NCI-H146 treated with DMSO at 0.1 percent for 48 hours (cell line): ENCODE results near the gene GEMIN4.
A peak's percentile ranks its signal among the peaks of the same experiment; 100 is the strongest.
"Not testable (repeated sequence)": the region's sequence is repeated elsewhere in the genome, so short reads cannot be mapped to it uniquely, and the experiment has no call there.

Experiments
- DNase-seq: peaks from one replicate; lab custom pipeline; 2025; ENCODE audit not compliant: unreplicated experiment; lab: John Stamatoyannopoulos, UW

Gene GEMIN4

DNA sequence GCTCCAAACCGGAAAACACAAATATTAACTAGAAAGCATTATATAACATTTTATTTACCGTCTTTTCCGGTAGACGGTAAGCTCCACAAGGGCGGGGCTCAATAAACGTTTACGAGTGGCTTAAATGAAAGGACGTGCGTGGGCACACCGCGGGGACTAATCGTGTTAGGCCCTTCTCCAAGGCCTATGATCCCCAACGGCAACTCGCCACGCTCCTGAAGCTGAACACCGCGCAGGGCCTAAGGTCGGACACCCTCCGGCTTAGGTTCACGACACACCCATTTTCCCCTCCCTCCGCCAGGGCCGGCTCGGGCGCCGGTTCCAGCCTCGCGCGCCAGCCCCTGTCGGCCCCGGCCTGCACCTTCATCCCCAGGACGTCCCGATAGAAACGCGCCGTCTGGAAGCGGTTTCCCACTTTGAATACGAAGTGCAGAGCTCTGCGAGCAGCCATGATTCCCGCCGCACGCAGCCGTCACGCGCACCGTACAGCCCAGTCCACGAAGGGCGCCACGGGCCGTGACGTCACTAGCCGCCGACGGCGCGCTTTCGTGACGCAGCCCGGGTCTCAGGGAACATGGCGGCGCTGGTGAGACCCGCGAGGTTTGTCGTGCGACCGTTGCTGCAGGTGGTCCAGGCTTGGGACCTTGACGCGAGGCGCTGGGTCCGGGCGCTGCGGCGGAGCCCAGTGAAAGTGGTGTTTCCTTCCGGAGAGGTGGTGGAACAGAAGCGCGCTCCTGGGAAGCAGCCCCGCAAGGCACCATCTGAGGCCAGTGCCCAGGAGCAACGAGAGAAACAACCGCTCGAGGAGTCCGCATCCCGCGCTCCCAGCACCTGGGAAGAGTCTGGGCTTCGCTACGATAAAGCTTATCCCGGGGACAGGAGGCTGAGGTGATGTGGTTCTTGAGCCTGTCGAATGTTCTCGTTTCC, 30.0 kb upstream of the GEMIN4 start, which contains the start of the genes GLOD4 and MRM3:
TSS of gene GLOD4 (minus strand) at position 476 of the 927 bp plus-strand sequence. CDS start at position 451, 25 bp downstream.
TSS of gene MRM3 (plus strand) at position 549 of the 927 bp plus-strand sequence. CDS start at position 575, 26 bp downstream.
- DNase-seq: peak; percentile 54

- DNase-seq: no peak
Observed at GRCh38 chr17:778096-778495, 26.0 kb upstream of the GEMIN4 start.

DNA sequence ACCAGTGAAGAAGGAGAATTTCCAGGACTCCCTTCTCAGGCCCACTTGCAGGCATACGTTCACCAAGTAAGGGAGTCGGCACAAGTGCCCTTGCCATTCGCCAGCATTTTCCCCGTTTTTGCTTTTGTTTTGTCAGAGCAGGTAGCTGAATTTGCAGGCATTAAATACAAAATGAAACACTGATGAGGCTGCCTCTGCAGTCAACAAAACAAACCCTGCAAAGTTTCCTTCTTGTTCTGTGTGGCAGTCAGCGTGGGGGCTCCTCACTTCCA, 22.2 kb upstream of the GEMIN4 start:
- no peak for DNase-seq

DNA sequence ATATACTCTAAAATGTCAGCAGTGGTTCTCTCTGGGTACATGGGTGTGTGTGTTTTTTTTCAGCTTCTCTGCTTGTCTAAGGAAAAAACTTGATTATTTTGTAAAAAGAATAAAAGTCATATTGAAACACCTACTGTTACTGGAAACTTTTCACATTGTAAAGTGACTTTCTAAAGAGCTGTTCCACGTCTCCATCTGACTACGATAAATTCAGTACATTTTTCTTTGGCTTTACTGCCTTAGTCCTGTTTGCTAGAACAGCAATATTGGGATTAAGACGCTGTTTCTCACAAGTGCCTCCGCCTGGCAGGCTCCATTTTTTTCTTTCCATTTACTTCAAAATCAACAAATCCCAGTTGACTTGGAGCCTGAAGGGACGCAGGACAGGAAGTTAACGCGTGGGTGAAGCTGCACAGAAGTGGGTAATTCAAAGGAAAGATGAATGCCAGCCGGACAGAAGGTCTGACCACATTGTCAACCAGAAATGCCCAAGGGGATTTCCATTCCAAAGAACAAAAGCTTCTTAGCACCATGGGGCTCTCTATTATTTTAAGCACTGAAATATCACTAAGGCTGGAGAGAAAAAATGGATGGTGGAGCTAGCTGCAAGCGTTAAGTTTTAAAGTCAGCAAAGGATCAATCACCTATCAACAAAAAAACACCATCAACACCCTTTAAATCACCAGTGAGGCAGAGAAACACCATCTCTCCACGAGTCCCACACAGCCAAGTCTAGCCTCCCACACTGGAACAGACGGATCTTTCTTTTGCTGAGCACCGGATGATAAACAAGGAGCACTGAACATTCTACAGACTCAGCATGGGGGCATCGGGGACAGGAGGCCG, 21.6 kb upstream of the GEMIN4 start:
- DNase-seq: peak; percentile 47

- DNase-seq: no peak
Observed at GRCh38 chr17:773016-773415, 21.0 kb upstream of the GEMIN4 start.

- no peak for DNase-seq
Observed at GRCh38 chr17:767076-767475, 15.0 kb upstream of the GEMIN4 start.

DNA sequence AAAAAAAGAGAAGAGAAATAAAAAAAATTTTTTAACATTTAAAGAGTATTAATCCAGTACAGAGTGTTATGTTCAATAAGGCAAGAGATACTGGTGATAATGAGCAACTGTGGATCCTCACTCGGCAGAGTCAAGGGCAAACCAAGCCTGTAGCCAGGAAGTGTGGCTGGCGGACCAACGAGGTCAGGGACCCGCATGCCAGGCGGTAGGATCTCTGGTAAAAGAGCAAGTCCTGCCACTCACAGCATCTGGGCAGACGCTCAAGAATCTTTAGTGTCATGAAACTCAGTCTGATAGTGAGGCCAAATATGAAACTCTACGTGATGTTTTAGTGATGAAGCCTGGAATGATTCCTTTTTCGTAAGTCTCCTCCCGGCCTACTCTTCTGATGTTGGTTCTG, 8.3 kb upstream of the GEMIN4 start:
- DNase-seq: no peak

DNA sequence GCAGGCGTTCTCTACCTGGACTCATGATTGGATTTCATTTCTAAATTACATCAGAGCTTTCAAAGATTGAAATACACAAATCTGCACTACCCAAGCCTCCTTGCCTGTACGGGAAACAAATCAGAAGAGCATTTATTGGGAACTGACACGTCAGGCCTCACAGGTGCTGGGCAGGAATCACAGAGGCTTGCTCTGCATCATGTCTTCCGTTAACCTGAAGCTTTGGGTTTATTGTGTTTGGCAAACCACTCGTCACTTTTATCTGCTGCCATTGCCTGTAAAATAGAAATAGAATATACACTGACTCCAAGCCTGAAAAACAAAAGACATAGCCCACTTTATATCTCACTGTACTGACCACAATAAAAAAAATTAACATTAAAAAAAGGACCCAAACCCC, 7.9 kb upstream of the GEMIN4 start:
- no peak for DNase-seq

GRCh38 chr17:756010-756567, 4.0 kb upstream of the GEMIN4 start:
- DNase-seq: not testable (repeated sequence)

DNA sequence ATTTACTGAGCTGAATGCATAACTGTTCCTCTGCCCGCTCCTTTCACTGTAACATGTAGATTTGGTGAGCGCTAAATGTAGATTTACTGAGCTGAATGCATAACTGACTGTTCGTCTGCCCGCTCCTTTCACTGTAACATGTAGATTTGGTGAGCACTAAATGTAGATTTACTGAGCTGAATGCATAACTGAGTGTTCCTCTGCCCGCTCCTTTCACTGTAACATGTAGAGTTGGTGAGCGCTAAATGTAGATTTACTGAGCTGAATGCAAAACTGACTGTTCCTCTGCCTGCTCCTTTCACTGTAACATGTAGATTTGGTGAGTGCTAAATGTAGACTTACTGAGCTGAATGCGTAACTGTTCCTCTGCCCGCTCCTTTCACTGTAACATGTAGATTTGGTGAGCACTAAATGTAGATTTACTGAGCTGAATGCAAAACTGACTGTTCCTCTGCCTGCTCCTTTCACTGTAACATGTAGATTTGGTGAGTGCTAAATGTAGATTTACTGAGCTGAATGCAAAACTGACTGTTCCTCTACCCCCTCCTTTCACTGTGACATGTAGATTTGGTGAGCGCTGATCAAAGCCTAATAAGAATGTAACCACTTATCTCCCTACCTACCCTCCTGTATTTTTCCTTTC, 3.4 kb upstream of the GEMIN4 start:
- not testable (repeated sequence) for DNase-seq

- no peak for DNase-seq
Observed at GRCh38 chr17:753418-753817, 1.4 kb upstream of the GEMIN4 start.

DNA sequence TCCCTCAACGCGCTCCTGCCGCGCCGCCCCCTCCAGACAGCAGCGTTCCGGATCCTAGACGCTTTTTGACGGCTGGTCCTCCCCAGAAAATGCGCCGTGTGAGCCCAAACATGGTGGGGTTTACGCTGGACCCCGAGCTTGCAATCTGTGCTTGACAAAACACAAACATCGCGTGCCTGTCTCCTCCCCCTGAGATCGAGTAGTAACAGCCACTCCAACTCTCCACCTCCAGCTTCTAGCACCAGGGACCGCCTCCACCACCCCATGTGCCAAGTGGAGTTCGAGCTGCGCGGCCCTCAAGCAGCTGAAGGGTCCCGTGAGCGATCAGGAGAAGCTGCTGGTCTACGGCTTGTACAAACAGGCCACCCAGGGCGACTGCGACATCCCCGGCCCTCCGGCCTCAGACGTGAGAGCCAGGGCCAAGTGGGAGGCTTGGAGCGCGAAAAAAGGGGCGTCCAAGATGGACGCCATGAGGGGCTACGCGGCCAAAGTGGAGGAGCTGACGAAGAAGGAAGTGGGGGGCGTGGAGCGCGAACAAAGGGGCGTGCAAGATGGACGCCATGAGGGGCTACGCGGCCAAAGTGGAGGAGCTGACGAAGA, 656 bp upstream of the GEMIN4 start:
- DNase-seq: peak; percentile 23

DNA sequence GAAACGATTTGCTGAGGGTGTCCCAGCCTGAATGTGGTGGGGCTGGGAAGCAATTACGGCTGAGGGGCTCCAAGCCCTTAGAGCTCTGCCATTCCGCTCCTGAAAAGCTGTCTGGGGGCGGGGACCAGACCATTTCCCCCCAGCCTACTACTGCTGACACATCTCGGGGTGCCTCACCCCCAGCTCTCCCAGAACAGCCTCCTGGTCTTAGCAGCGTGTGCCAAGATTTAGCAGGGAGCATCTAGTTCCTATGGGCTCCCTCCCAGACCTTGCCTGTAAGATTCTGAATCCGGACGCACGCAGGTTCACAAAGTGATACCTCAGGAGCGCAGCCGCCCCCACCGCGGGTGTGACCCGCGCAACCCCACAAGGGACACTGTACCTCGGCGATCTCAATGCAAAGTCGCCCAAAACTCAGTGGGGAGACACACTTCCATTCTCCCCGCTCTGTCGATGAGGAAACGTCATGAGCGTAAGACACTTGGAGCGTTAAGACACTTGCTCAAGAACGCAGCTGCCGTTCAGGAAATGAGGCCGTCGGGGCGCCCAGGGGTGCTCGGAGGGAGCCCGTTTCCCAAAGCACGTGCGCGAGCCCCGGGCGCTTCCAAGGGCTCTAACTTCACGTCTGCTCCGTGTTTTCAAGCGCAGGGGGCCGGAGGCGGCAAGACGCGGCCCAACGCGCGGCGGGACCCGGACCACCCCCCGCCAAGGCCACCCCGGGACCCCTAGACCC, 629 bp downstream of the GEMIN4 start:
- no peak for DNase-seq

DNA sequence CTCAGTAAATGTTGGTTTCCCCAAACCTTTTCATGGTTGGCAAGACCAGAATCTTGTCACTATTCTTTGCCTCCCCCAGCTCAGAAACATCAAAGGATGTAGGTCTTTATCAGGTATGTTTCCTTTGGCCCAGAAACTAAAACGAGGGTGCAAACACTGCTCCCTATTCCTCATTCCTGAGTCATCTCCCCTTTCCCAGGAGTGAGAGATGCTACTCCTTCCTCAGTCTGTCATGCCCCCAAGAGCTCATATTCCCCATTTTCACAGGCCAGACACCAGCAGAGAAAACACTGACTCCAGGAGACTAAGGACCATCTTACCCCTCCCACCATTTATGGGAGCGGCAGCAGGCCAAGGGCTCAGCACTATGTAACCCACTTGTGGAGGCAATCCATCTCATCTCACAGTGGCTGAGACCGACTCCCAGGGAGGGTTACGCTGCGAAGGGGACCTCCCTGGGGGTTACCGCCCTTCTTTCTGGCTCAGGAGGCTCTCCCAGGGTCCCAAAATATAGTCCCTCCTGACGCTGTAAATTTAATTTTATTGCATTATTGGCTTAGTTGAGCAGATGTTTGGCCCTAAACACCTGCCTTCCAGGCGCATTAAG, 1.5 kb downstream of the GEMIN4 start:
- DNase-seq: no peak

- not testable (repeated sequence) for DNase-seq
Observed at GRCh38 chr17:749359-749758, 2.7 kb downstream of the GEMIN4 start.

DNA sequence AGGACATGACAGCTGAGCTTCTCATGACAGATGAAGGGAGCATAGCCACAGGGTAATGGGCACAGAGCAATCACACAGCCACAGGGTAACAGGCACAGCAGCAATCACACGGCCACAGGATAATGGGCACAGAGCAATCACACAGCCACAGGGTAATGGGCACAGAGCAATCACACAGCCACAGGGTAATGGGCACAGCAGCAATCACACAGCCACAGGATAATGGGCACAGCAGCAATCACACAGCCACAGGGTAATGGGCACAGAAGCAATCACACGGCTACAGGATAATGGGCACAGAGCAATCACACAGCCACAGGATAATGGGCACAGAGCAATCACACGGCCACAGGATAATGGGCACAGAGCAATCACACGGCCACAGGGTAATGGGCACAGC, 3.5 kb downstream of the GEMIN4 start:
- not testable (repeated sequence) for DNase-seq

DNA sequence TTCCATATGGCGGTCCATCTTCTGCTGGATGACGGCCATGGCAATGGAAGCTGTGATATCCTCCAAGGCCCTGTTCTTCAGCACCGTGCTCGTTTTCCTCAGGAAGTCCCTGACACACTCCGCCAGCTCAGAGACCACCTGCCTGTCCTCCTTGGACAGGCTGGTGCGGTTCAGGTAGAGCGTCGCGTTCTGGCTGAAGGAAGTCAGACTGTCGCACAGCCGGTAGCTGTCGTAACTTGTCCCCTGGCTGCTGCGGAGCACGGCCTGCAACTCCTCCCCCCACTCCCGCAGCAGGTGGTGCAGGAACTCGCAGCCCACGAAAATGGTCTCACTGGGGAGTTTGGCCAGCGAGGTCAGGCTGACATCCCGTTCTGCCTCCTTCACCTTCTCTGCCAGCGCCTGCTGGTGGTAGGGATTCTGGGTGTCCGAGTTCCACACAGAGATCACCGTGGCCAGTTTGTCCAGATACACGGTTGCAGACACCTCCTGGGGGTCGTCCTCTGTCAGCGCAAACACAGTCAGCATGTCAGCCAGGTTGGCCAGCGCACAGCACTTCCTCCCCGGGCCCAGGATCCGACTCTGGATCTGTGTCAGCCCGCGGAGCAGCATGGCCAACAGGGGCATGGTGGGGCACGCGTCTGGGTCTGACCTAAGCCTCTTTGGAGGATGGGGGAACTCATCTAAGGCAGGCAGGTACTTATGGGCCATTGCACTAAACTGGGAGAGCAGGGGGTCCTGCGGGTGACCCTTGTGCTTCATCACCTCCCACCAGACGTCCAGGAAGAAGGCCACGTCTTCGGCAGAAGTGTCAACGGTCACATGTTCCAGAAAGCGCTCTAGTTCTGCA, 5.1 kb downstream of the GEMIN4 start:
- DNase-seq: no peak

- no peak for DNase-seq
Observed at GRCh38 chr17:746181-746580, 5.9 kb downstream of the GEMIN4 start.

DNA sequence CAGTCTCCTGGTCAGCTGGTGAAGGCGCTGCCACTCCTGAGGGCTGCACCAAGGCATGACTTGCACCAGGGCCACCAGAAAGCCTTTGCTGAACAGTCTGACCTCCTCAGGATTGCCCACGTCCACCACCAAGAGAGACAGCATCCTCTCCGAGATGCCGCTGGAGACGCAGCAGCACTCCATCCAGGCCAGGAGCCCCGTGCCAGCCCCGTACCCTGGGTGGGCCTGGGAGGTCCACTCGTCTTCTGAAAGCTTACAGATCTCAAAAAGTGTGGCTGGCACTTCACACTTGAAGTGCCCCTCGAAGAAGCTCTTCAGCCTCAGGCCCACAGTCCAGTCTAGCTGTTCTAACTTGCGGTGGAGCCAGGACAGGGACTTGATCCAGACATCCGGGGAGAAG, 6.7 kb downstream of the GEMIN4 start:
- DNase-seq: no peak
